ENCODE measurements around the gene ADPRS. TPM values are rescaled to one million over a fixed set of nuclear protein-coding genes. Genes with fewer than 3 reads are reported as not detected.

The ADPRS gene
- total and polyA plus RNA-seq, 2 experiments from 2014 or later: 22.6 to 46.6 TPM

GRCh38 chr1:36089393-36090121 lies 865 bp downstream of the ADPRS start:
- no peaks in the 10 kb centered on the region; the same call in 2 of the 3 replicates for H3K9me3 Mint-ChIP-seq
- ATAC-seq (peak; percentile 11), DNase-seq (ENCODE audit: low spot score) (peak; percentile 74)
- H3K27me3 Mint-ChIP-seq (ENCODE audit: insufficient read depth, low read depth, poor library complexity): peaks cover 8% of the 10 kb centered on the region
- peak overlapping the region; percentile 89 for H3K27ac Mint-ChIP-seq
- no peak overlapping the region for H3K27ac ChIP-seq (ENCODE audit: low read depth)
- peak overlapping the region; percentile 91 for H3K4me3 Mint-ChIP-seq
- H4K20me1 ChIP-seq (replicated peaks; ENCODE audit: insufficient read depth): peaks cover 3% of the 10 kb centered on the region; the same call in 1 of the 2 replicates
- peaks cover 14% of the 10 kb centered on the region for H3K4me1 Mint-ChIP-seq
- peaks cover 6% of the 10 kb centered on the region; the same call in 1 of the 2 replicates for H3K4me1 ChIP-seq (ENCODE audit: insufficient read depth)
- H3K36me3 ChIP-seq (ENCODE audit: insufficient read depth): peaks cover 13% of the 10 kb centered on the region; the same call in 1 of the 2 replicates
- peak overlapping the region; percentile 95 for H3K4me3 ChIP-seq
- 0 out of 2 replicates have a peak, but pooled peaks cover 4% of the 10 kb centered on the region for H3F3A ChIP-seq (replicated peaks; ENCODE audit: low read depth)
- H3K79me2 ChIP-seq (replicated peaks; ENCODE audit: insufficient read depth): peaks cover 13% of the 10 kb centered on the region
- H3K9me2 ChIP-seq (ENCODE audit: insufficient read depth): no peaks in the 10 kb centered on the region
- peaks cover 26% of the 10 kb centered on the region for H3K36me3 Mint-ChIP-seq (ENCODE audit: low read depth)
- peak overlapping the region; percentile 96 for H3K4me2 ChIP-seq
- H3K27me3 ChIP-seq (ENCODE audit: insufficient read depth): no peaks in the 10 kb centered on the region
- H2AFZ ChIP-seq: peak overlapping the region; percentile 94; the same call in 1 of the 2 replicates
- TF ChIP-seq, protein P1, sequence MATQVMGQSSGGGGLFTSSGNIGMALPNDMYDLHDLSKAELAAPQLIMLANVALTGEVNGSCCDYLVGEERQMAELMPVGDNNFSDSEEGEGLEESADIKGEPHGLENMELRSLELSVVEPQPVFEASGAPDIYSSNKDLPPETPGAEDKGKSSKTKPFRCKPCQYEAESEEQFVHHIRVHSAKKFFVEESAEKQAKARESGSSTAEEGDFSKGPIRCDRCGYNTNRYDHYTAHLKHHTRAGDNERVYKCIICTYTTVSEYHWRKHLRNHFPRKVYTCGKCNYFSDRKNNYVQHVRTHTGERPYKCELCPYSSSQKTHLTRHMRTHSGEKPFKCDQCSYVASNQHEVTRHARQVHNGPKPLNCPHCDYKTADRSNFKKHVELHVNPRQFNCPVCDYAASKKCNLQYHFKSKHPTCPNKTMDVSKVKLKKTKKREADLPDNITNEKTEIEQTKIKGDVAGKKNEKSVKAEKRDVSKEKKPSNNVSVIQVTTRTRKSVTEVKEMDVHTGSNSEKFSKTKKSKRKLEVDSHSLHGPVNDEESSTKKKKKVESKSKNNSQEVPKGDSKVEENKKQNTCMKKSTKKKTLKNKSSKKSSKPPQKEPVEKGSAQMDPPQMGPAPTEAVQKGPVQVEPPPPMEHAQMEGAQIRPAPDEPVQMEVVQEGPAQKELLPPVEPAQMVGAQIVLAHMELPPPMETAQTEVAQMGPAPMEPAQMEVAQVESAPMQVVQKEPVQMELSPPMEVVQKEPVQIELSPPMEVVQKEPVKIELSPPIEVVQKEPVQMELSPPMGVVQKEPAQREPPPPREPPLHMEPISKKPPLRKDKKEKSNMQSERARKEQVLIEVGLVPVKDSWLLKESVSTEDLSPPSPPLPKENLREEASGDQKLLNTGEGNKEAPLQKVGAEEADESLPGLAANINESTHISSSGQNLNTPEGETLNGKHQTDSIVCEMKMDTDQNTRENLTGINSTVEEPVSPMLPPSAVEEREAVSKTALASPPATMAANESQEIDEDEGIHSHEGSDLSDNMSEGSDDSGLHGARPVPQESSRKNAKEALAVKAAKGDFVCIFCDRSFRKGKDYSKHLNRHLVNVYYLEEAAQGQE (IDR thresholded peaks at IDR 0.05; ENCODE audit: unreplicated experiment): no peak
- TF ChIP-seq JUNB (IDR thresholded peaks at IDR 0.05; ENCODE audit: unreplicated experiment) (no peak), ETS1 (IDR thresholded peaks at IDR 0.05) (no peak), EZH2phosphoT487 (IDR thresholded peaks at IDR 0.05; ENCODE audit: unreplicated experiment) (no peak), STAT1 (IDR thresholded peaks at IDR 0.05; ENCODE audit: unreplicated experiment) (no peak), EZH2 (IDR thresholded peaks at IDR 0.05; ENCODE audit: low read depth, unreplicated experiment) (no peak), ZNF331 (CRISPR knock-in tag; IDR thresholded peaks at IDR 0.05; ENCODE audit: low read depth) (no peak), CREB1 (CRISPR knock-in tag; IDR thresholded peaks at IDR 0.05; ENCODE audit: low read depth) (no peak), NANOG (IDR thresholded peaks at IDR 0.05; ENCODE audit: borderline replicate concordance) (no peak)

- Histone ChIP-seq H3K9me2 (ENCODE audit: insufficient read depth) (no peaks in the 10 kb centered on the region), H3K79me2 (replicated peaks; ENCODE audit: insufficient read depth) (peaks cover 13% of the 10 kb centered on the region), H3K27me3 (ENCODE audit: insufficient read depth) (no peaks in the 10 kb centered on the region), H3K4me2 (no peak overlapping the region), H3F3A (replicated peaks; ENCODE audit: low read depth) (0 out of 2 replicates have a peak, but pooled peaks cover 8% of the 10 kb centered on the region), H3K4me1 (ENCODE audit: insufficient read depth) (peaks cover 6% of the 10 kb centered on the region; the same call in 1 of the 2 replicates), H2AFZ (no peak overlapping the region), H3K36me3 (ENCODE audit: insufficient read depth) (peaks cover 13% of the 10 kb centered on the region; the same call in 1 of the 2 replicates), H3K4me3 (no peak overlapping the region), H3K27ac (ENCODE audit: low read depth) (no peak overlapping the region), H4K20me1 (replicated peaks; ENCODE audit: insufficient read depth) (peaks cover 3% of the 10 kb centered on the region; the same call in 1 of the 2 replicates)
- Mint-ChIP-seq H3K36me3 (ENCODE audit: low read depth) (peaks cover 31% of the 10 kb centered on the region), H3K27me3 (ENCODE audit: insufficient read depth, low read depth, poor library complexity) (peaks cover 3% of the 10 kb centered on the region), H3K9me3 (no peaks in the 10 kb centered on the region; the same call in 2 of the 3 replicates), H3K4me3 (no peak overlapping the region), H3K27ac (no peak overlapping the region), H3K4me1 (peaks cover 14% of the 10 kb centered on the region)
- no peak for DNase-seq (ENCODE audit: low spot score)
- ATAC-seq: no peak
- TF ChIP-seq EZH2 (IDR thresholded peaks at IDR 0.05; ENCODE audit: low read depth, unreplicated experiment): no peak
- TF ChIP-seq CREB1 (CRISPR knock-in tag; IDR thresholded peaks at IDR 0.05; ENCODE audit: low read depth): no peak
- no peak for TF ChIP-seq ZNF331 (CRISPR knock-in tag; IDR thresholded peaks at IDR 0.05; ENCODE audit: low read depth)
- no peak for TF ChIP-seq JUNB (IDR thresholded peaks at IDR 0.05; ENCODE audit: unreplicated experiment)
- no peak for TF ChIP-seq EZH2phosphoT487 (IDR thresholded peaks at IDR 0.05; ENCODE audit: unreplicated experiment)
- no peak for TF ChIP-seq ZNF114 (CRISPR knock-in tag; IDR thresholded peaks at IDR 0.05)
Observed at GRCh38 chr1:36091141-36091540, 2.4 kb downstream of the ADPRS start.

All from GM23338 (cell line).